GM20000 (cell line): Measurements from ENCODE around the gene MXRA8.

ENCODE experiments used
- DNase-seq: peaks from one replicate; pipeline ENCODE4 v3.0.0; 2012; ENCODE audit warnings: low spot score
- TF ChIP-seq, protein P1 (sequence below): IDR thresholded peaks from 2 replicates; pipeline ENCODE4 v1.5.1; 2012; ENCODE audit warnings: mild to moderate bottlenecking, control low read depth; ENCODE audit errors: extremely low read depth, missing control alignments

Gene MXRA8

DNA sequence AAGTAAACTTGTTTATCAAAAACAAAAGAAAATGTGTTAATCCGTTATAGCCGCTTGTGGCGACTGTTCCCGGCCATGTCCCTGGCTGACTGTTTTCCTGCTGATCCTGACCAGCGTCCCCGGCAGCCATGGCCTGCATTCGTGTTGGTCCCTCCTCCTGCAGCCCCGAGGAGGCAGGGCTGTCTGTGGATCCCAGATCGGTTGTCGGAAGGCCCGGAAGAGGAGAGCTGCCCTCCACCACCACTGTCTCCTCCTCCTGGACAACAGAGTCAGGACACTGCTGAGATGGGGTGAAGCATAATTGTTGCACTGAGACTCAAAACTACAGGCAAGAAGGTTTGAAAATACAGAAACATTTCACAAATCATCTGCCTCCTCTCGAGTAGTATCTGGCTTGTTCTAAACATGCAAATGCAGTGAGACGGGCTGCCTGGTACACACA lies 3.6 kb upstream of the MXRA8 start:
- TF ChIP-seq, protein P1, sequence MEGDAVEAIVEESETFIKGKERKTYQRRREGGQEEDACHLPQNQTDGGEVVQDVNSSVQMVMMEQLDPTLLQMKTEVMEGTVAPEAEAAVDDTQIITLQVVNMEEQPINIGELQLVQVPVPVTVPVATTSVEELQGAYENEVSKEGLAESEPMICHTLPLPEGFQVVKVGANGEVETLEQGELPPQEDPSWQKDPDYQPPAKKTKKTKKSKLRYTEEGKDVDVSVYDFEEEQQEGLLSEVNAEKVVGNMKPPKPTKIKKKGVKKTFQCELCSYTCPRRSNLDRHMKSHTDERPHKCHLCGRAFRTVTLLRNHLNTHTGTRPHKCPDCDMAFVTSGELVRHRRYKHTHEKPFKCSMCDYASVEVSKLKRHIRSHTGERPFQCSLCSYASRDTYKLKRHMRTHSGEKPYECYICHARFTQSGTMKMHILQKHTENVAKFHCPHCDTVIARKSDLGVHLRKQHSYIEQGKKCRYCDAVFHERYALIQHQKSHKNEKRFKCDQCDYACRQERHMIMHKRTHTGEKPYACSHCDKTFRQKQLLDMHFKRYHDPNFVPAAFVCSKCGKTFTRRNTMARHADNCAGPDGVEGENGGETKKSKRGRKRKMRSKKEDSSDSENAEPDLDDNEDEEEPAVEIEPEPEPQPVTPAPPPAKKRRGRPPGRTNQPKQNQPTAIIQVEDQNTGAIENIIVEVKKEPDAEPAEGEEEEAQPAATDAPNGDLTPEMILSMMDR: no peak
- DNase-seq: no peak

DNA sequence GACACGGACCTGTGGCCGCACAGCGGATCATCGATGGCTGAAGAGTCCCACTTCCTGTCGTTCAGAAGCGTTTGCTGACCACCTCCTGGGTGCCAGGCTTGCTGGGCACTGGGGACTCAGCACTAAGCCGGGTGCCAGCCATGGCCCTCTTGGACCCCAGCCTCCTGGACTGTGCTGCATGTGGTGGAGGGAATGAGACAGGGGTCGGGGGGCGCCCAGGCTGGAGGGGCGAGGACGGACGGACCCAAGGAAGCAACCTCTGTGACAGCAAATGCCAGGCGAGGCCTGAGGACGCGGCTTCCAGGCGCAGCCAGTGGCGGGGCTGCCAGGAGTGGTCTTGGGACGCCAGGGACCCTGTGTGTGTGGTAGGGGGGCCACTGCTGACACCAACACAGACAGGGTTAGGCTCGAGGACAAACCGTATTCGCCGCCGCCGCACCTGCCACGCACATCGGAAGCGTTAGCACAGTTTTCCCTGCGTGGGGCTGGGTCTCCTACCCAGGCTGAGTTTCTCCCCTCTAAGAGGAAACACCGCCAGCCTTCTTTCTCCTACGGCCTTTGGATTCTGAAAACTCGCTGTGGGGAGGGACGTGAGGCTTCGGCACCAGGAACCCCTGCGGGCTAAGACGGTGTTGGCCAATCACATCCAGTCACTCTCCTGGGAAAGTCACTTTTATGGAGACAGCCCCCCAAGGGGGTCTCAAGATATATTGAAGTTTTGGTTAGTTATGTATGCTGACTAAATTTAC lies 3.1 kb upstream of the MXRA8 start:
- DNase-seq: no peak
- TF ChIP-seq, protein P1: no peak

DNA sequence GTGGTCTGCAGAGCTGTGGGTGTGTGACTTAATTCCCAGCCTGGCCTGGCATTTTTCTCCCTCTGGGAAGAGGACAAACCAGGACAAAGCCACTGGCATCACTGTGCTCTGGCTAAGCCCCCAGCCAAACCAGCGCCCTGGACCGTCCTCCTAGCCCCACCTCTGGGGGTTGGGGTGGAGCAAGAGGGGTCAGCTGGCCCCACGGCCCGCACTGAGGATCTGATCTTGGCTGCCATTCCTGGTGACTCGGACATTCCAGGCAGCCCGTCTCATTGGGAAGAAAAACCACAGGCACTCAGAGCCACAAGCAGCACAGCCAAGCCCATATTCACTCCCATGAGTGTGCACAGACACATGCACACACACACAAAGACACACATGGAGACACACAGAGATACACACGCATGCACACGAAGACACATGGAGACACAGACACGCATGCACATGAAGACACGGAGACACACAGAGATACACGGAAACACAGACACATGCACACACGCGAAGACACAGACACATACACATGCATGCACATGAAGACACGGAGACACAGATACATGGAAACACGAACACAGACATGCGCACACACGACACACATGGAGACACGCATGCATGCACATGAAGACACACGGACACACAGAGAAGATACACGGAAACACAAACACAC lies 2.3 kb upstream of the MXRA8 start:
- no peak for DNase-seq
- TF ChIP-seq, protein P1: no peak

DNA sequence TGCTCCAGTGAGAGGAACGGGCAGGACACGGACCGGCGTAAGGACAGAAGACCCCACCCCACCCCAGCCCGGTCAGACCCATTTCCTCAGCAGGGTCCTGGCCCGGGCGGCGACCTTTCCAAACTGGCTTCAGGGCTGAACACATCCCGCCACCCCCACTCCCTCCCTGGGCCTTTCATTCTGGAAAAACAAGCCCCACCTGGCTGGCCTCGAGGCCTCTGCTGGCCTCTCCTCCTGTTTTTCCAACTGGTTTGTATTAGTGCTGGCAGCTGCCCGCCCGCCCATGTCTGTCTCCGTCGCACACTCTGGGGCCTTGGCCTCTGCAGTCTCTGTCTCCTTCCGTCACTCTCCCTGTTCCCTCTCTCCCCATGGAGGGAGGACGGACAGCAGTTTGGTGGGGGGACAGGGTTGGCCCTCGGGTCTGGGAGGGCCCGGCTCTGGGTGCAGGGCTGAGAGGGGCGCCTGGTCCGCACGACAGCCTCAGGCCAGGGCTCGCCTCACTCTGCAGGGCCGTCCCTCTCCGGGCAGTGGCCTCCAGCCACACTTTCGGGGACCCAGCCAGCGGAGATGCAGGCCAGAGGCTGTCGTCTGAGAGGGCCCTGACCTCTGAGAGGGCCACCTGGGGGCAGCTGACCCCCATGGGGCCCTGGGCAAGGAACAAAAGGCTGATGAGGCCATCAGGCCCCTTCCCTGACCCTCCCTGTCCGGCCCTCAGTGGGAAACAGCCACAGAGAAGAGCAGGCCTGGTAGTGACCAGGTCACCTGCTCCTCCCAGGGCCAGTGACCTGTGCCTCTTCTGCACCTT lies 1.5 kb upstream of the MXRA8 start:
- TF ChIP-seq, protein P1: no peak
- no peak for DNase-seq

DNA sequence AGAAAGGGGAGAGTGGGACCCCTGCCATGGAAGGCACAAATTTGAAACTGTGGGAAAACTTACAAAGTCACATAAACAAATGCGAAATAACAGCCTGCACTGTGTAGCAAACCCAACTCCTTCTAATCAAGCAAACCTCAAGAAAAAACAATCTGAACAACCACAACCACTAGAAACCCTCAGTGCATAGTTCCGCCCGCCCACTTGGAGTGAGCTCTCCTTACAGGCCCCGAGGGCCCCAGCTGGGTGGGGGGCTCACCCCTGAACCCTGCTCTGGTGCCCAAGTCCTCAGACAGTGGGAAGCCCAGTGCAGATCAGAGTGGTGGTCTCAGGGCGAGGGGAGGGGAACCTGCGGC lies 931 bp upstream of the MXRA8 start:
- no peak for DNase-seq
- TF ChIP-seq, protein P1: no peak

DNA sequence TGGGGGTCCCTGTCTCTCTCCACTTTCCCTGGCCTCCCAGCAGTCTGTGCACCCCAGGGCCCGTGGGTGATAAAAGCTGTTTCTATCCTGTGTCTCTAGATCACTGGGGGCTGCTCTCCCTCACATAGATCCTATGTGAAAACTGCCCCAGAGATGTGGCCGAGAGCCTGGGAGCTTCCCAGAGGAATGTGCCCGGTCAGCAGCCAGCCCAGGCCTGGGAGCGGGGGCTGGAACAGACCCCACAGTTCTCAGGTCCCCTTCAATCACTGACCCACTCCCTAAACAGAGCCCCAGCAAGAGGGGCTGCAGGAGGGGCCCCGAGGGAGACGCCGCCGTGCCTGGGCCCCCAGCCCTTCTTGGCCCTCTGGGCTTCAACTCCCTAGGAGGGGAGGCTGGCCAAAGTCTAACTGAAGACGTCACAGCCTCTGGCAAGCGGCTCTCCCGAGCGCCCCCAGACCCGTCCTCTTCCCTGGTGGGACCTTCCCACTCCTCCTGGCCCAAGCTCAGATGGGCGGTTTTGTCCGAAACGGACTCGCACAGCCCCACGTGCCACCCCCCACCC lies 403 bp downstream of the MXRA8 start:
- no peak for DNase-seq

More for the DNA sequence above, 403 bp downstream of the MXRA8 start:
- TF ChIP-seq, protein P1: no peak
